HepG2 (cell line): Measurements from ENCODE around the gene PSMC3IP. TPM values are rescaled to one million over a fixed set of nuclear protein-coding genes. Genes with fewer than 3 reads are reported as not detected.

Experiments
- ARNT ChIP-seq: fragments of 450-650 bp; IDR thresholded peaks from 2 replicates; pipeline ENCODE4 v1.6.1; 2017
- DNMT1 ChIP-seq: sonication (generic); formaldehyde crosslinking; IDR thresholded peaks from 2 replicates; pipeline ENCODE4 v1.5.1; 2020; ENCODE audit warnings: mild to moderate bottlenecking, missing genetic modification reagents
- EHMT2 ChIP-seq: fragments of 200-600 bp; sonication (generic); IDR thresholded peaks from 2 replicates; pipeline ENCODE4 v1.7.0; 2017; ENCODE audit warnings: antibody characterized with exemption, low read depth, low read length, borderline replicate concordance
- FOXA3 ChIP-seq: IDR thresholded peaks from 2 replicates; pipeline ENCODE4 v1.6.1; 2016; ENCODE audit warnings: missing genetic modification reagents, missing compliant biosample characterization
- FOXC1 ChIP-seq: sonication (generic); formaldehyde crosslinking; IDR thresholded peaks from 2 replicates; pipeline ENCODE4 v1.8.0; 2022; ENCODE audit warnings: mild to moderate bottlenecking, missing genetic modification reagents, borderline replicate concordance
- HOXA3 ChIP-seq: sonication (generic); formaldehyde crosslinking; IDR thresholded peaks from 2 replicates; pipeline ENCODE4 v1.5.0; 2020; ENCODE audit warnings: missing genetic modification reagents
- JUN ChIP-seq: sonication (generic); formaldehyde crosslinking; IDR thresholded peaks from 2 replicates; pipeline ENCODE4 v1.4.0; 2020; ENCODE audit warnings: mild to moderate bottlenecking, missing genetic modification reagents
- TBL1XR1 ChIP-seq: fragments of 150-350 bp; IDR thresholded peaks from 2 replicates; pipeline ENCODE4 v1.6.1; 2014; ENCODE audit warnings: borderline replicate concordance, low read length; ENCODE audit not compliant: partially characterized antibody
- TCF7 ChIP-seq: sonication (generic); IDR thresholded peaks from 2 replicates; pipeline ENCODE4 v1.6.1; 2016; ENCODE audit warnings: antibody characterized with exemption, low read depth
- TOPORS ChIP-seq: sonication (generic); formaldehyde crosslinking; IDR thresholded peaks from 2 replicates; pipeline ENCODE4 v1.8.0; 2023; ENCODE audit warnings: mild to moderate bottlenecking, missing genetic modification reagents
- XRCC5 ChIP-seq: fragments of 200-400 bp; formaldehyde crosslinking; optimal IDR thresholded peaks from 2 replicates; pipeline ENCODE3; 2017; ENCODE audit warnings: mild to moderate bottlenecking, low read length
- ZNF251 ChIP-seq: sonication (generic); formaldehyde crosslinking; IDR thresholded peaks from 2 replicates; pipeline ENCODE4 v1.9.0; 2021; ENCODE audit warnings: mild to moderate bottlenecking, missing genetic modification reagents
- ZNF430 ChIP-seq: sonication (generic); formaldehyde crosslinking; IDR thresholded peaks from 2 replicates; pipeline ENCODE4 v1.9.0; 2021; ENCODE audit warnings: mild to moderate bottlenecking, missing genetic modification reagents
- ZNF556 ChIP-seq: sonication (generic); formaldehyde crosslinking; IDR thresholded peaks from 2 replicates; pipeline ENCODE4 v1.4.0; 2020; ENCODE audit warnings: mild to moderate bottlenecking, missing genetic modification reagents, borderline replicate concordance
- polyA plus RNA-seq, 8 experiments: library from polyadenylated mRNA; depleted of rRNA in 3 of 8; stranded (reverse) in 7 of 8; unstranded in 1 of 8; fragments of >200 nt; fragmentation: Illumina TruSeq in 4 of 8; extraction: Trizol in 4 of 8; gene quantifications; 2 replicates each; pipeline versions ENCODE4 v1.2.1 to v1.2.3, GENCODE V29; 2011 to 2016; ENCODE audit warnings: low read depth in 4 of 8, missing spikeins in 1 of 8, mixed read lengths in 1 of 8; ENCODE audit not compliant: insufficient read depth in 1 of 8
- total RNA-seq, 5 experiments: library from RNA; depleted of rRNA; stranded (reverse); fragments of >200 nt; fragmentation: Illumina TruSeq; extraction: Trizol; gene quantifications; 2 replicates each; pipeline ENCODE4 v1.2.3, GENCODE V29; 2016; ENCODE audit warnings: low read depth in 1 of 5
- TF ChIP-seq, protein P1 (sequence below), 2 experiments: sonication (generic) in 1 of 2; formaldehyde crosslinking in 1 of 2; IDR thresholded peaks; 2 replicates each; pipeline versions ENCODE4 v1.6.1 to v1.9.0; 2014 to 2022; ENCODE audit warnings: antibody characterized with exemption in 1 of 2, borderline replicate concordance in 1 of 2, inconsistent platforms in 1 of 2, low read depth in 1 of 2, missing genetic modification reagents in 1 of 2
- TF ChIP-seq, protein P2 (sequence below): sonication (generic); formaldehyde crosslinking; IDR thresholded peaks from 2 replicates; pipeline ENCODE4 v1.4.0; 2020; ENCODE audit warnings: missing genetic modification reagents
- TF ChIP-seq, protein P3 (sequence below): IDR thresholded peaks from 2 replicates; pipeline ENCODE4 v1.6.1; 2016; ENCODE audit warnings: low read depth, control low read depth

Gene PSMC3IP
- total and polyA plus RNA-seq, 2 of the 13 experiments (the other 11 are each of a cell fraction or from before 2014, with no cell fraction given), result 6.5 to 22.4 TPM

DNA sequence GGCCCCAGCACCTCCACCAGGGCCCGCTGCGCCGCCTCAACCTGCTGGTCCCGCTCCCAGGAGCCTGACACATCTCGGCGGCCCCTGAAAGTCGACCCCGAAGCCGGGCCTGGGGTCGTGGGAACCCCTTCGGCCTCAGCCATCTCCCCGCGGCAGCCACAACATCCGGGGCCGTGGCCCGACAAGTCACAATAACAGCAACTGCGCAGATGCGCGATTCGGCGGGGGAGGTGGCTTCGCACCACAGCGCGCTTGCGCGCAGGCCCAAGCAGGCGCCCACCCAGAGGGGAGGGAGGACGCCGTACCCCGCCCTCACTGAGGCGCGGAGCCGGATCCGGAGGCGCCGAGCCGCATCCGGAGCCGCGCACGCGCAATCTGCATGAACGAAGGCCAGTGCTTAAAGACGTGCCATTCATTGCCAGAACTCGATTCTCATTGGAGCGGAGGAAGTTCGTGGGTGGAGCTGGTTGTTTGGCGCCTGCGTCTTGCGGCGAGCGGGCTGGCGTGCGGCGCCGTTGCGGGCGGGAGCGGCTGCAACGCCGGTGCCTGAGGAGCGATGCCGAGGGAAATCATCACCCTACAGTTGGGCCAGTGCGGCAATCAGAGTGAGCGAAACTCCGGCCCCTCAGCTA lies 31.8 kb upstream of the PSMC3IP start, which contains the start of the genes RETREG3 and TUBG1 (continued):
- TF ChIP-seq EHMT2, result no peak
- 0 out of 2 replicates have a peak, but pooled peaks have one; percentile 56 for TF ChIP-seq TOPORS (CRISPR knock-in tag)
- TF ChIP-seq HOXA3, result peak; percentile 60; the same call in 1 of the 2 replicates
- TF ChIP-seq ARNT, result no peak
- peak; percentile 73 for TF ChIP-seq FOXC1 (CRISPR knock-in tag)
- peak; percentile 77 for TF ChIP-seq XRCC5
- TF ChIP-seq TCF7, result no peak
- TF ChIP-seq, protein P1, sequence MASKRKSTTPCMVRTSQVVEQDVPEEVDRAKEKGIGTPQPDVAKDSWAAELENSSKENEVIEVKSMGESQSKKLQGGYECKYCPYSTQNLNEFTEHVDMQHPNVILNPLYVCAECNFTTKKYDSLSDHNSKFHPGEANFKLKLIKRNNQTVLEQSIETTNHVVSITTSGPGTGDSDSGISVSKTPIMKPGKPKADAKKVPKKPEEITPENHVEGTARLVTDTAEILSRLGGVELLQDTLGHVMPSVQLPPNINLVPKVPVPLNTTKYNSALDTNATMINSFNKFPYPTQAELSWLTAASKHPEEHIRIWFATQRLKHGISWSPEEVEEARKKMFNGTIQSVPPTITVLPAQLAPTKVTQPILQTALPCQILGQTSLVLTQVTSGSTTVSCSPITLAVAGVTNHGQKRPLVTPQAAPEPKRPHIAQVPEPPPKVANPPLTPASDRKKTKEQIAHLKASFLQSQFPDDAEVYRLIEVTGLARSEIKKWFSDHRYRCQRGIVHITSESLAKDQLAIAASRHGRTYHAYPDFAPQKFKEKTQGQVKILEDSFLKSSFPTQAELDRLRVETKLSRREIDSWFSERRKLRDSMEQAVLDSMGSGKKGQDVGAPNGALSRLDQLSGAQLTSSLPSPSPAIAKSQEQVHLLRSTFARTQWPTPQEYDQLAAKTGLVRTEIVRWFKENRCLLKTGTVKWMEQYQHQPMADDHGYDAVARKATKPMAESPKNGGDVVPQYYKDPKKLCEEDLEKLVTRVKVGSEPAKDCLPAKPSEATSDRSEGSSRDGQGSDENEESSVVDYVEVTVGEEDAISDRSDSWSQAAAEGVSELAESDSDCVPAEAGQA (IDR thresholded peaks at IDR 0.05; ENCODE audit: low read depth), result no peak
- TF ChIP-seq, protein P1 (CRISPR knock-in tag; IDR thresholded peaks at IDR 0.05; ENCODE audit: borderline replicate concordance), result peak; percentile 86
- TF ChIP-seq JUN (CRISPR knock-in tag), result no peak
- peak; percentile 42; the same call in 1 of the 2 replicates for TF ChIP-seq FOXA3 (CRISPR knock-in tag)
- TF ChIP-seq, protein P2, sequence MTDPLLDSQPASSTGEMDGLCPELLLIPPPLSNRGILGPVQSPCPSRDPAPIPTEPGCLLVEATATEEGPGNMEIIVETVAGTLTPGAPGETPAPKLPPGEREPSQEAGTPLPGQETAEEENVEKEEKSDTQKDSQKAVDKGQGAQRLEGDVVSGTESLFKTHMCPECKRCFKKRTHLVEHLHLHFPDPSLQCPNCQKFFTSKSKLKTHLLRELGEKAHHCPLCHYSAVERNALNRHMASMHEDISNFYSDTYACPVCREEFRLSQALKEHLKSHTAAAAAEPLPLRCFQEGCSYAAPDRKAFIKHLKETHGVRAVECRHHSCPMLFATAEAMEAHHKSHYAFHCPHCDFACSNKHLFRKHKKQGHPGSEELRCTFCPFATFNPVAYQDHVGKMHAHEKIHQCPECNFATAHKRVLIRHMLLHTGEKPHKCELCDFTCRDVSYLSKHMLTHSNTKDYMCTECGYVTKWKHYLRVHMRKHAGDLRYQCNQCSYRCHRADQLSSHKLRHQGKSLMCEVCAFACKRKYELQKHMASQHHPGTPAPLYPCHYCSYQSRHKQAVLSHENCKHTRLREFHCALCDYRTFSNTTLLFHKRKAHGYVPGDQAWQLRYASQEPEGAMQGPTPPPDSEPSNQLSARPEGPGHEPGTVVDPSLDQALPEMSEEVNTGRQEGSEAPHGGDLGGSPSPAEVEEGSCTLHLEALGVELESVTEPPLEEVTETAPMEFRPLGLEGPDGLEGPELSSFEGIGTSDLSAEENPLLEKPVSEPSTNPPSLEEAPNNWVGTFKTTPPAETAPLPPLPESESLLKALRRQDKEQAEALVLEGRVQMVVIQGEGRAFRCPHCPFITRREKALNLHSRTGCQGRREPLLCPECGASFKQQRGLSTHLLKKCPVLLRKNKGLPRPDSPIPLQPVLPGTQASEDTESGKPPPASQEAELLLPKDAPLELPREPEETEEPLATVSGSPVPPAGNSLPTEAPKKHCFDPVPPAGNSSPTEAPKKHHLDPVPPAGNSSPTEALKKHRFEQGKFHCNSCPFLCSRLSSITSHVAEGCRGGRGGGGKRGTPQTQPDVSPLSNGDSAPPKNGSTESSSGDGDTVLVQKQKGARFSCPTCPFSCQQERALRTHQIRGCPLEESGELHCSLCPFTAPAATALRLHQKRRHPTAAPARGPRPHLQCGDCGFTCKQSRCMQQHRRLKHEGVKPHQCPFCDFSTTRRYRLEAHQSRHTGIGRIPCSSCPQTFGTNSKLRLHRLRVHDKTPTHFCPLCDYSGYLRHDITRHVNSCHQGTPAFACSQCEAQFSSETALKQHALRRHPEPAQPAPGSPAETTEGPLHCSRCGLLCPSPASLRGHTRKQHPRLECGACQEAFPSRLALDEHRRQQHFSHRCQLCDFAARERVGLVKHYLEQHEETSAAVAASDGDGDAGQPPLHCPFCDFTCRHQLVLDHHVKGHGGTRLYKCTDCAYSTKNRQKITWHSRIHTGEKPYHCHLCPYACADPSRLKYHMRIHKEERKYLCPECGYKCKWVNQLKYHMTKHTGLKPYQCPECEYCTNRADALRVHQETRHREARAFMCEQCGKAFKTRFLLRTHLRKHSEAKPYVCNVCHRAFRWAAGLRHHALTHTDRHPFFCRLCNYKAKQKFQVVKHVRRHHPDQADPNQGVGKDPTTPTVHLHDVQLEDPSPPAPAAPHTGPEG (CRISPR knock-in tag), result peak; percentile 85
- TF ChIP-seq DNMT1 (CRISPR knock-in tag), result no peak; the same call in none of the 2 replicates
- no peak for TF ChIP-seq TBL1XR1
- no peak for TF ChIP-seq ZNF556 (CRISPR knock-in tag)
- TF ChIP-seq, protein P3, sequence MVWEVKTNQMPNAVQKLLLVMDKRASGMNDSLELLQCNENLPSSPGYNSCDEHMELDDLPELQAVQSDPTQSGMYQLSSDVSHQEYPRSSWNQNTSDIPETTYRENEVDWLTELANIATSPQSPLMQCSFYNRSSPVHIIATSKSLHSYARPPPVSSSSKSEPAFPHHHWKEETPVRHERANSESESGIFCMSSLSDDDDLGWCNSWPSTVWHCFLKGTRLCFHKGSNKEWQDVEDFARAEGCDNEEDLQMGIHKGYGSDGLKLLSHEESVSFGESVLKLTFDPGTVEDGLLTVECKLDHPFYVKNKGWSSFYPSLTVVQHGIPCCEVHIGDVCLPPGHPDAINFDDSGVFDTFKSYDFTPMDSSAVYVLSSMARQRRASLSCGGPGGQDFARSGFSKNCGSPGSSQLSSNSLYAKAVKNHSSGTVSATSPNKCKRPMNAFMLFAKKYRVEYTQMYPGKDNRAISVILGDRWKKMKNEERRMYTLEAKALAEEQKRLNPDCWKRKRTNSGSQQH (CRISPR knock-in tag), result peak; percentile 41; the same call in 1 of the 2 replicates
- peak; percentile 78 for TF ChIP-seq ZNF430
- no peak for TF ChIP-seq ZNF251 (CRISPR knock-in tag)
